GM21381 (cell line): Measurements from ENCODE around the gene RGS4.
"Not testable (repeated sequence)": the region's sequence is repeated elsewhere in the genome, so short reads cannot be mapped to it uniquely, and the experiment has no call there.

ENCODE experiments used
- ATAC-seq: cut with Tn5 transposase; IDR thresholded peaks from one replicate; pipeline ENCODE4 v1.9.1; 2021; ENCODE audit warnings: mild to moderate bottlenecking, moderate library complexity; ENCODE audit not compliant: unreplicated experiment

RGS4 gene

GRCh38 chr1:163066686-163067085, 2.5 kb upstream of the RGS4 start:
- no peak for ATAC-seq

- no peak for ATAC-seq
These were observed 445 bp upstream of the RGS4 start for GRCh38 chr1:163068716-163069115.

- ATAC-seq: no peak
These were observed 605 bp downstream of the RGS4 start for GRCh38 chr1:163069655-163070277.

- ATAC-seq: peak; percentile 73
These were observed 2.5 kb downstream of the RGS4 start for GRCh38 chr1:163071405-163072255.

- ATAC-seq: no peak
These were observed 3.5 kb downstream of the RGS4 start for GRCh38 chr1:163072658-163073057.

- no peak for ATAC-seq
These were observed 4.8 kb downstream of the RGS4 start for GRCh38 chr1:163074004-163074403.

GRCh38 chr1:163074716-163075284, 5.6 kb downstream of the RGS4 start:
- ATAC-seq: no peak

- ATAC-seq: no peak
These were observed 6.9 kb downstream of the RGS4 start for GRCh38 chr1:163076044-163076443.

GRCh38 chr1:163076446-163076845, 7.3 kb downstream of the RGS4 start:
- no peak for ATAC-seq

GRCh38 chr1:163076981-163077761, 8.0 kb downstream of the RGS4 start:
- no peak for ATAC-seq

- no peak for ATAC-seq
These were observed 13.8 kb downstream of the RGS4 start for GRCh38 chr1:163082971-163083370.

GRCh38 chr1:163083690-163084089, 14.5 kb downstream of the RGS4 start:
- no peak for ATAC-seq

GRCh38 chr1:163084330-163084729, 15.2 kb downstream of the RGS4 start:
- no peak for ATAC-seq

- no peak for ATAC-seq
These were observed 16.1 kb downstream of the RGS4 start for GRCh38 chr1:163085041-163085903.

- ATAC-seq: no peak
These were observed 16.7 kb downstream of the RGS4 start for GRCh38 chr1:163085904-163086268.

GRCh38 chr1:163089117-163089516, 20.0 kb downstream of the RGS4 start:
- not testable (repeated sequence) for ATAC-seq

- no peak for ATAC-seq
These were observed 21.3 kb downstream of the RGS4 start for GRCh38 chr1:163090321-163090945.

- ATAC-seq: no peak
These were observed 24.0 kb downstream of the RGS4 start for GRCh38 chr1:163093169-163093568.

- ATAC-seq: no peak
These were observed 24.4 kb downstream of the RGS4 start for GRCh38 chr1:163093579-163093978.

- ATAC-seq: no peak
These were observed 25.0 kb downstream of the RGS4 start for GRCh38 chr1:163094182-163094581.
